Measurements from ENCODE around the gene PABPN1. TPM values are rescaled to one million over a fixed set of nuclear protein-coding genes. Genes with fewer than 3 reads are reported as not detected.

The PABPN1 gene
- total RNA-seq, 1 donor from 2014 or later = 298 TPM

DNA sequence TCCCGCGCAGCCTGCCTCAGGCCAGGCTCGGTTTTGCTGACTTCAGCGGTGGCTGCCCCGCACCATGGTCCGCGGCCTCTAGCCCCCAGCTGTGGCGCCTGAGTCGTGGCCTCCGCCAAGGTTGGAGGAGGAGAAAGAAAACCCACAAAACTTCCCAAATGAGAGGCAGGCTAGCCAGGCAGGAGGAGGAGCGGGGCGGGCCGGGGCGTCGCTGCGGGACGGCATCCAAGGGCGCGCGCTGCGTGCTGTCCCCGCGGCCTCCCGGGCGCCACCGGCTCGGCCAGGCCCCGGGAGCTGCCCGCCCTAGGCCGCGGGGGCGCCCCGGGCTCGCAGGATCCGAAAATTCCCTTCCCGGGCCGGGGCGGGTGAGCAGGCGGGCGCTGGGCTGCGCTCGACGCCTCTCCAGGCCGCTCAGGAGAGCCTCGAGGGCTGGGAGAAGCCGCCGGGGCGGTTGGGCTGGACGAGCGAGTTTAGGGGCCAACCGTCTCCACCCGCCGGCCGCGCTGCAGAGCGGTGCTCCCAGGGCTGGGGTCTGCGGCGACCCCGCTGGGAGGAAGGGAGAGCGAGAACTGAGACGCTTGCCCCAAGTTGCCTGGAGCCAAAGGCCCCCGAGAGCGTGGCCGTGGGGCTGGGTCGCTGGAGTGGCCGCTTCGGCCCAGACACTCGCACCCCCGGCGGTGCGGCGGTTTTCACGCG, 43.9 kb downstream of the PABPN1 start, which contains the start of gene EFS:
EFS (minus strand) TSS at position 137 of the 696 bp plus-strand sequence. CDS start 147 bp downstream, outside the sequence.
- peaks cover 16% of the 10 kb centered on the region for H3K36me3 Mint-ChIP-seq
- H3K4me3 Mint-ChIP-seq = peak within 1 kb of the TSS; percentile 90
- no peaks in the 10 kb centered on the region for H3K9me3 ChIP-seq (ENCODE audit: low read depth)
- H3K36me3 ChIP-seq = peaks cover 3% of the 10 kb centered on the region
- H3K4me3 ChIP-seq = peak within 1 kb of the TSS; percentile 58
- H2AFZ ChIP-seq (replicated peaks) = no peak within 1 kb of the TSS
- peaks cover 45% of the 10 kb centered on the region for H3F3A ChIP-seq (ENCODE audit: low read depth)
- peaks cover 41% of the 10 kb centered on the region for H3K4me1 Mint-ChIP-seq
- peaks cover 29% of the 10 kb centered on the region for H3K4me1 ChIP-seq
- H3K27me3 ChIP-seq = no peaks in the 10 kb centered on the region
- TF ChIP-seq, protein P1, sequence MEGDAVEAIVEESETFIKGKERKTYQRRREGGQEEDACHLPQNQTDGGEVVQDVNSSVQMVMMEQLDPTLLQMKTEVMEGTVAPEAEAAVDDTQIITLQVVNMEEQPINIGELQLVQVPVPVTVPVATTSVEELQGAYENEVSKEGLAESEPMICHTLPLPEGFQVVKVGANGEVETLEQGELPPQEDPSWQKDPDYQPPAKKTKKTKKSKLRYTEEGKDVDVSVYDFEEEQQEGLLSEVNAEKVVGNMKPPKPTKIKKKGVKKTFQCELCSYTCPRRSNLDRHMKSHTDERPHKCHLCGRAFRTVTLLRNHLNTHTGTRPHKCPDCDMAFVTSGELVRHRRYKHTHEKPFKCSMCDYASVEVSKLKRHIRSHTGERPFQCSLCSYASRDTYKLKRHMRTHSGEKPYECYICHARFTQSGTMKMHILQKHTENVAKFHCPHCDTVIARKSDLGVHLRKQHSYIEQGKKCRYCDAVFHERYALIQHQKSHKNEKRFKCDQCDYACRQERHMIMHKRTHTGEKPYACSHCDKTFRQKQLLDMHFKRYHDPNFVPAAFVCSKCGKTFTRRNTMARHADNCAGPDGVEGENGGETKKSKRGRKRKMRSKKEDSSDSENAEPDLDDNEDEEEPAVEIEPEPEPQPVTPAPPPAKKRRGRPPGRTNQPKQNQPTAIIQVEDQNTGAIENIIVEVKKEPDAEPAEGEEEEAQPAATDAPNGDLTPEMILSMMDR (IDR thresholded peaks at IDR 0.05) = no peak
- TF ChIP-seq EZH2phosphoT487 (IDR thresholded peaks at IDR 0.05) = no peak
- no peak for TF ChIP-seq EZH2 (IDR thresholded peaks at IDR 0.05)
- peak within 1 kb of the TSS; percentile 76 for H3K4me2 ChIP-seq
- H3K27ac ChIP-seq = peak within 1 kb of the TSS; percentile 91
- H3K9ac ChIP-seq = peak within 1 kb of the TSS; percentile 66
- H3K9me3 Mint-ChIP-seq = no peaks in the 10 kb centered on the region
- H4K20me1 ChIP-seq (ENCODE audit: low read depth) = peaks cover 43% of the 10 kb centered on the region
- H3K27me3 Mint-ChIP-seq (ENCODE audit: insufficient read depth, low read depth) = peaks cover 12% of the 10 kb centered on the region
- H3K79me2 ChIP-seq (ENCODE audit: low read depth) = peaks cover 52% of the 10 kb centered on the region
- H3K27ac Mint-ChIP-seq = peak within 1 kb of the TSS; percentile 94
- peak; percentile 68 for DNase-seq (ENCODE audit: low spot score)

DNA sequence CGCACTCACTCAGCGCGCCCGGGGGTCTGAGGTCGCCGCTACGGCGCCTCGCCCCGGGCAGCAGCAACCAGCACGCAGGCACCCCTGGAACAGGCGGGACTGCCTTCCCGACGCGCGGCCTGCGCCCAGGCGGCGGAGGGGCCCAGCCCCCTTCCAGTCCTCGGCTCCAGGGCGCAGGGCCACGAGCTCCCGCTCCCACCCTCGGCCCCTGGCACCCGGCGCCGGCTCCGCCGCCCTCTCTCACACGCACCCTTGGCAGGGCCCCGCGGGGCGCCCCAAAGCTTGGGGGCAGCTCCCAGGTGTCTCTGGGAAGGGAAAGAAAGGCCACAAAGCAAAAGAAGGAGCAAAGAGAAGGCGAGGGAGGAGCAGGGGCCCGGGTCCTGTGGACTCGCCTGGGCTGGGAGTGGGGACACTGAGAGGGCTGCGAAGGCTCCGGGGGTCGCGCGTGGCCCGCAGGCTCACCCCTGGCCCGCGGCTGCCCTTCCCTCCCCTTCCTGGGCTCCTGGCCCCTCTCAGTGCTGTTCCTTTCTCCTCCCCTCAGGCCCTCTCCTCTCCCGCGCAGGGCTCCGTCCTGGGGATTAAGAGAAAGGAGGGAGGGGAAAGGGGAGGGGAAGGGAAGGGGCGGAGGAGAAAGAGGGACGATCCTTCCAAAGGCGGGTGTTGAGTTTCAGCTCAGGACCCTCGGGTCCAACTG, 44.6 kb downstream of the PABPN1 start:
- peaks cover 29% of the 10 kb centered on the region for H3K4me1 ChIP-seq
- TF ChIP-seq EZH2phosphoT487 (IDR thresholded peaks at IDR 0.05) = no peak
- TF ChIP-seq EZH2 (IDR thresholded peaks at IDR 0.05) = no peak
- TF ChIP-seq, protein P1 (IDR thresholded peaks at IDR 0.05) = no peak
- Mint-ChIP-seq H3K27ac (no peak overlapping the region), H3K27me3 (ENCODE audit: insufficient read depth, low read depth) (peaks cover 14% of the 10 kb centered on the region), H3K36me3 (peaks cover 13% of the 10 kb centered on the region), H3K4me1 (peaks cover 37% of the 10 kb centered on the region), H3K9me3 (no peaks in the 10 kb centered on the region), H3K4me3 (peak overlapping the region; percentile 86)
- peaks cover 40% of the 10 kb centered on the region for H3F3A ChIP-seq (ENCODE audit: low read depth)
- no peak overlapping the region for H2AFZ ChIP-seq (replicated peaks)
- peaks cover 36% of the 10 kb centered on the region for H4K20me1 ChIP-seq (ENCODE audit: low read depth)
- no peaks in the 10 kb centered on the region for H3K27me3 ChIP-seq
- H3K36me3 ChIP-seq = peaks cover 3% of the 10 kb centered on the region
- no peaks in the 10 kb centered on the region for H3K9me3 ChIP-seq (ENCODE audit: low read depth)
- peaks cover 51% of the 10 kb centered on the region for H3K79me2 ChIP-seq (ENCODE audit: low read depth)
- H3K4me2 ChIP-seq = peak overlapping the region; percentile 76
- peak; percentile 62 for DNase-seq (ENCODE audit: low spot score)
- peak overlapping the region; percentile 66 for H3K9ac ChIP-seq
- peak overlapping the region; percentile 58 for H3K4me3 ChIP-seq
- peak overlapping the region; percentile 91 for H3K27ac ChIP-seq

DNA sequence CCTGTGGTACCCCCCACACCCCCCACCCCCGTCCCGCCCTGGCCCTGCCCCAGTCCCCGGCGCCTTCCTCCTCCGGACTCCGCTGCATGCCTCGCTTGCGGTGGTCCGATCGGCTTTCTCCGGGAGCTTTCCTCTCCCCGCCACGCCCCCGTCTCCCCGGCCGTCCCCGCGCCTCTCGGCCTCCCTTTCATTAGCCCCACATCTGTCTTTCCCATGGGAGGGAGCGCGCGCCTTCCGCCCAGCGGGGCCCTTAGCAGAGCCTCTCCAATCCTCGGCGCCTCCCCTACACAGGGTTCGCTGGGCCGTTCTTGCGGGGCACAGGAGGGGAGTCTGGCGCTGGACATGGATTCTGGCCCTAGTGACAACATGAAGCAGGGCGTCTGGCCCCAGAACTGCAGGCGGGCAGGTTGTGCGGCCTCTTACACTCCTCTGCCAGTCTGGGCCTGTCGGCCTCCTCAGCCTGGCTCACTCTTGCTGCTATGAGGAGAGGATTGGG, 45.2 kb downstream of the PABPN1 start:
- Histone ChIP-seq H4K20me1 (ENCODE audit: low read depth) (peaks cover 30% of the 10 kb centered on the region), H3F3A (ENCODE audit: low read depth) (peaks cover 35% of the 10 kb centered on the region), H3K4me1 (peaks cover 29% of the 10 kb centered on the region), H3K79me2 (ENCODE audit: low read depth) (peaks cover 45% of the 10 kb centered on the region), H3K36me3 (peaks cover 3% of the 10 kb centered on the region), H3K27ac (peak overlapping the region; percentile 91), H2AFZ (replicated peaks) (no peak overlapping the region), H3K4me3 (peak overlapping the region; percentile 58), H3K9ac (no peak overlapping the region), H3K27me3 (no peaks in the 10 kb centered on the region), H3K9me3 (ENCODE audit: low read depth) (no peaks in the 10 kb centered on the region), H3K4me2 (peak overlapping the region; percentile 76)
- Mint-ChIP-seq H3K4me1 (peaks cover 33% of the 10 kb centered on the region), H3K36me3 (peaks cover 8% of the 10 kb centered on the region), H3K4me3 (peak overlapping the region; percentile 86), H3K27me3 (ENCODE audit: insufficient read depth, low read depth) (peaks cover 14% of the 10 kb centered on the region), H3K9me3 (no peaks in the 10 kb centered on the region), H3K27ac (peak overlapping the region; percentile 97)
- DNase-seq (ENCODE audit: low spot score) = peak; percentile 97
- TF ChIP-seq EZH2 (IDR thresholded peaks at IDR 0.05) (no peak), EZH2phosphoT487 (IDR thresholded peaks at IDR 0.05) (no peak)
- TF ChIP-seq, protein P1 (IDR thresholded peaks at IDR 0.05) = no peak
